Gastroesophageal sphincter (tissue), 4 donors: Measurements from ENCODE around the gene STN1. TPM values are rescaled to one million over a fixed set of nuclear protein-coding genes. Genes with fewer than 3 reads are reported as not detected.
A peak's percentile ranks its signal among the peaks of the same experiment; 100 is the strongest.

Source experiments
- ATAC-seq: fragments of 150-250 bp; one replicate; pipeline ENCODE4 v1.9.1; 2016; ENCODE audit warnings: mild to moderate bottlenecking, moderate library complexity
- H3K27ac ChIP-seq, 4 donors: fragments of 200-600 bp; sonication (generic) in 3 of 4; 1 replicate in 3 of 4; 2 replicates in 1 of 4; pipeline ENCODE4 v1.5.1; 2016 to 2019
- H3K27me3 ChIP-seq: fragments of 200-600 bp; sonication (generic); one replicate; pipeline ENCODE4 v1.5.1; 2019
- H3K36me3 ChIP-seq, 2 donors: fragments of 200-600 bp; sonication (generic); one replicate each; pipeline ENCODE4 v1.5.1; 2019; ENCODE audit warnings: control low read depth in 1 of 2
- H3K4me1 ChIP-seq, 3 donors: fragments of 200-600 bp; sonication (generic); 1 replicate in 2 of 3; 2 replicates in 1 of 3; pipeline ENCODE4 v1.5.1; 2016 to 2019; ENCODE audit warnings: control low read depth in 2 of 3
- H3K4me3 ChIP-seq, 2 donors: fragments of 200-600 bp; sonication (generic); one replicate each; pipeline ENCODE4 v1.5.1; 2019; ENCODE audit warnings: mild to moderate bottlenecking in 1 of 2, moderate library complexity in 1 of 2
- H3K9me3 ChIP-seq, 3 donors: fragments of 200-600 bp; sonication (generic); one replicate each; pipeline ENCODE4 v1.5.1; 2017 to 2019; ENCODE audit warnings: control low read depth in 2 of 3
- CTCF ChIP-seq, 4 experiments: fragments of 200-600 bp in 2 of 4; fragments of 450-650 bp in 2 of 4; sonication (generic) in 1 of 4; IDR thresholded peaks; one replicate each; pipeline ENCODE4 v1.5.1; 2017 to 2019; ENCODE audit warnings: antibody characterized with exemption in 4 of 4, mild to moderate bottlenecking in 2 of 4, moderate library complexity in 2 of 4
- EP300 ChIP-seq: sonication (generic); formaldehyde crosslinking; IDR thresholded peaks from one replicate; pipeline ENCODE4 v1.6.1; 2017; ENCODE audit warnings: antibody characterized with exemption, mild to moderate bottlenecking
- POLR2A ChIP-seq, 2 donors: fragments of 450-650 bp; IDR thresholded peaks; one replicate each; pipeline ENCODE4 v1.6.1; 2017; ENCODE audit warnings: antibody characterized with exemption in 2 of 2, mild to moderate bottlenecking in 2 of 2, moderate library complexity in 1 of 2
- POLR2AphosphoS5 ChIP-seq: sonication (generic); formaldehyde crosslinking; IDR thresholded peaks from one replicate; pipeline ENCODE4 v1.6.1; 2017; ENCODE audit warnings: antibody characterized with exemption
- WGBS, 2 donors: methylation state at CpG; one replicate each; pipeline ENCODE4 v1.1.5; 2018; ENCODE audit warnings: low coverage in 1 of 2; 5-methylcytosine and 5-hydroxymethylcytosine counted together
- total RNA-seq, 4 donors: library from RNA; depleted of rRNA; stranded (reverse); fragments of >200 nt; gene quantifications; one replicate each; pipeline ENCODE4 v1.1.0, GENCODE V29; 2016

STN1 gene
- total RNA-seq, 4 donors from 2014 or later: 17.1 to 31.6 (median 29.6) TPM

- H3K27me3 ChIP-seq: no peaks in the 10 kb centered on the region
- H3K4me1 ChIP-seq: peaks cover 0 to 71% (median 47%) of the 10 kb centered on the region in 3 donors
- H3K9me3 ChIP-seq: no peaks in the 10 kb centered on the region
- no peak for TF ChIP-seq POLR2A (IDR thresholded peaks at IDR 0.05)
- TF ChIP-seq EP300: no peak
- TF ChIP-seq CTCF (IDR thresholded peaks at IDR 0.05): no peak
- TF ChIP-seq POLR2AphosphoS5: no peak
- H3K27ac ChIP-seq: peak overlapping the region in 3 of 4 donors; percentile 76 to 87 (median 85)
- peak overlapping the region; percentile 37 to 69 for H3K4me3 ChIP-seq
- WGBS, 2 donors: 0 to 6% methylated on average over 1 to 3 of the region's 53 CpGs
- peak; percentile 14 for ATAC-seq
- H3K36me3 ChIP-seq: no peaks in the 10 kb centered on the region
Measured at GRCh38 chr10:103854686-103855391, 63.1 kb downstream of the STN1 start.

- H3K36me3 ChIP-seq: no peaks in the 10 kb centered on the region
- H3K27me3 ChIP-seq: no peaks in the 10 kb centered on the region
- H3K4me3 ChIP-seq: peak overlapping the region; percentile 37 to 69
- ATAC-seq: no peak
- 2% methylated on average over 6 of the region's 13 CpGs; no CpG with 5 or more reads in 1 of the 2 donors for WGBS, 2 donors
- peak overlapping the region in 3 of 4 donors; percentile 76 to 87 (median 85) for H3K27ac ChIP-seq
- no peak for TF ChIP-seq POLR2A (IDR thresholded peaks at IDR 0.05)
- no peak for TF ChIP-seq CTCF (IDR thresholded peaks at IDR 0.05)
- no peak for TF ChIP-seq POLR2AphosphoS5
- TF ChIP-seq EP300: no peak
- peaks cover 0 to 75% (median 47%) of the 10 kb centered on the region in 3 donors for H3K4me1 ChIP-seq
- no peaks in the 10 kb centered on the region for H3K9me3 ChIP-seq
Measured at GRCh38 chr10:103854265-103854685, 63.7 kb downstream of the STN1 start.

GRCh38 chr10:103853428-103854264 lies 64.3 kb downstream of the STN1 start:
- H3K4me1 ChIP-seq: peaks cover 0 to 75% (median 47%) of the 10 kb centered on the region in 3 donors

DNA sequence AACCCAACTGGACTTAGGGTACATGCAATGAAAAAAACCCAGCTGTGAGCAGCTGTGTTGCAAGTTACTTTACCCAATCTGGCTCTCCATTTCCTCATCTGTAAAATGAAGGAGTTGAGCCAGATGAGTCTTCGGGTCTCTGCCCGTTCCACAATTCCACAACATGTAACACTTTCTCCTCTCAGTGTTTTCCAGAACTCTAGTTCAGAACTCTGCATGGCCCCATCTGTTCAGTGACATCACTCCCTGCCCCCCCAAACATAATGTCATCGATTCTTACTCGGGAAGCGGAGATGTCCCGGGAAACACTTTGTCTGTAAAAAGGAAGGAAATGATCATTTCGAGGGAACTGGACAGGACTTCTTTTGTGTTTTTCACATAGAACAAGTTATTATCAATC lies 65.1 kb downstream of the STN1 start:
- Histone ChIP-seq H3K4me1 (peaks cover 0 to 82% (median 47%) of the 10 kb centered on the region in 3 donors), H3K27me3 (no peaks in the 10 kb centered on the region), H3K36me3 (no peaks in the 10 kb centered on the region), H3K4me3 (peak overlapping the region in 1 of 2 donors; percentile 0), H3K9me3 (no peaks in the 10 kb centered on the region), H3K27ac (peak overlapping the region in 3 of 4 donors; percentile 76 to 87 (median 85))
- TF ChIP-seq CTCF (IDR thresholded peaks at IDR 0.05): no peak
- no peak for TF ChIP-seq POLR2A (IDR thresholded peaks at IDR 0.05)
- peak; percentile 40 for TF ChIP-seq POLR2AphosphoS5
- TF ChIP-seq EP300: no peak
- ATAC-seq: peak; percentile 46
- WGBS, 2 donors: 43 to 68% methylated on average over 7 of the region's 7 CpGs

More at GRCh38 chr10:103853428-103854264, 64.3 kb downstream of the STN1 start:
- no peak for ATAC-seq
- Histone ChIP-seq H3K36me3 (no peaks in the 10 kb centered on the region), H3K4me3 (peak overlapping the region in 1 of 2 donors; percentile 69), H3K27ac (peak overlapping the region in 3 of 4 donors; percentile 76 to 87 (median 85)), H3K27me3 (no peaks in the 10 kb centered on the region), H3K9me3 (no peaks in the 10 kb centered on the region)
- 50 to 53% methylated on average over 3 to 6 of the region's 9 CpGs for WGBS, 2 donors
- TF ChIP-seq POLR2AphosphoS5 (no peak), EP300 (no peak), CTCF (IDR thresholded peaks at IDR 0.05) (no peak), POLR2A (IDR thresholded peaks at IDR 0.05) (no peak)
